ENCODE results near the gene TBX21. TPM values are rescaled to one million over a fixed set of nuclear protein-coding genes. Genes with fewer than 3 reads are reported as not detected.
A peak's percentile ranks its signal among the peaks of the same experiment; 100 is the strongest.
"Not testable (repeated sequence)": the region's sequence is repeated elsewhere in the genome, so short reads cannot be mapped to it uniquely, and the experiment has no call there.

Gene TBX21
- total RNA-seq, 1 donor from 2014 or later = 0.82 TPM

- DNase-seq (ENCODE audit: low spot score in 2 of 2) = no peak
- no peak for FAIRE-seq
Measured at GRCh38 chr17:47728214-47728877, 4.7 kb upstream of the TBX21 start.

- FAIRE-seq (no peak), DNase-seq (ENCODE audit: low spot score in 2 of 2) (no peak)
Measured at GRCh38 chr17:47729476-47729875, 3.6 kb upstream of the TBX21 start.

- no peak for FAIRE-seq
Measured at GRCh38 chr17:47730681-47731080, 2.4 kb upstream of the TBX21 start.

GRCh38 chr17:47731396-47731795 is 1.6 kb upstream of the TBX21 start:
- FAIRE-seq (no peak), DNase-seq (ENCODE audit: low spot score in 2 of 2) (no peak)

More at GRCh38 chr17:47730681-47731080, 2.4 kb upstream of the TBX21 start:
- DNase-seq (ENCODE audit: low spot score in 2 of 2) = no peak

- DNase-seq (ENCODE audit: low spot score in 2 of 2) = no peak
- no peak for FAIRE-seq
Measured at GRCh38 chr17:47732399-47733046, 513 bp upstream of the TBX21 start.

GRCh38 chr17:47733674-47734410 is 806 bp downstream of the TBX21 start:
- DNase-seq (ENCODE audit: low spot score in 2 of 2) = no peak

GRCh38 chr17:47735139-47735464 is 2.1 kb downstream of the TBX21 start:
- FAIRE-seq = no peak

More at GRCh38 chr17:47733674-47734410, 806 bp downstream of the TBX21 start:
- no peak for FAIRE-seq

GRCh38 chr17:47735536-47736011 is 2.5 kb downstream of the TBX21 start:
- FAIRE-seq (no peak), DNase-seq (ENCODE audit: low spot score in 2 of 2) (no peak)

More at GRCh38 chr17:47735139-47735464, 2.1 kb downstream of the TBX21 start:
- no peak for DNase-seq (ENCODE audit: low spot score in 2 of 2)

- FAIRE-seq (no peak), DNase-seq (ENCODE audit: low spot score in 2 of 2) (peak in 1 of 2 donors; percentile 2)
Measured at GRCh38 chr17:47736501-47737495, 3.8 kb downstream of the TBX21 start.

GRCh38 chr17:47738178-47738577 is 5.1 kb downstream of the TBX21 start:
- DNase-seq (ENCODE audit: low spot score in 2 of 2) (no peak), FAIRE-seq (no peak)

GRCh38 chr17:47739150-47739549 is 6.1 kb downstream of the TBX21 start:
- DNase-seq (ENCODE audit: low spot score in 2 of 2) (peak in 1 of 2 donors; percentile 4), FAIRE-seq (no peak)

- FAIRE-seq; DNase-seq (ENCODE audit: low spot score in 2 of 2): not testable (repeated sequence)
Measured at GRCh38 chr17:47739945-47740344, 6.9 kb downstream of the TBX21 start.

- DNase-seq (ENCODE audit: low spot score in 2 of 2) = peak; percentile 1 to 2
- FAIRE-seq = no peak
Measured at GRCh38 chr17:47741109-47741792, 8.2 kb downstream of the TBX21 start.

- DNase-seq (ENCODE audit: low spot score in 2 of 2) (no peak), FAIRE-seq (no peak)
Measured at GRCh38 chr17:47741793-47742145, 8.7 kb downstream of the TBX21 start.

GRCh38 chr17:47742319-47743181 is 9.5 kb downstream of the TBX21 start:
- FAIRE-seq = no peak
- peak in 1 of 2 donors; percentile 6 for DNase-seq (ENCODE audit: low spot score in 2 of 2)

- FAIRE-seq (no peak), DNase-seq (ENCODE audit: low spot score in 2 of 2) (no peak)
Measured at GRCh38 chr17:47744168-47745036, 11.4 kb downstream of the TBX21 start.

GRCh38 chr17:47745037-47745380 is 12.0 kb downstream of the TBX21 start:
- FAIRE-seq = no peak
- no peak for DNase-seq (ENCODE audit: low spot score in 2 of 2)

GRCh38 chr17:47751471-47751870 is 18.4 kb downstream of the TBX21 start:
- FAIRE-seq = no peak
- DNase-seq (ENCODE audit: low spot score in 2 of 2) = no peak

Measured in frontal cortex (tissue), 4 donors.